PC-3 (cell line): Measurements from ENCODE around the gene SUN1.

Experiments
- EZH2 ChIP-seq: fragments of 300-600 bp; sonication (generic); IDR thresholded peaks from one replicate; pipeline ENCODE4 v1.6.1; 2017; ENCODE audit warnings: antibody characterized with exemption, mild to moderate bottlenecking, low read length; ENCODE audit not compliant: unreplicated experiment
- EZH2phosphoT487 ChIP-seq: fragments of 300-600 bp; sonication (generic); IDR thresholded peaks from 2 replicates; pipeline ENCODE4 v1.6.1; 2018; ENCODE audit warnings: mild to moderate bottlenecking, antibody characterized with exemption, low read length, borderline replicate concordance
- TF ChIP-seq, protein P1 (sequence below): fragments of 300-600 bp; sonication (generic); conservative IDR thresholded peaks from 2 replicates; pipeline ENCODE4 v1.5.1; 2017; ENCODE audit warnings: antibody characterized with exemption, low read depth, mild to moderate bottlenecking, low read length

GRCh38 chr7:855686-856369 is 23.6 kb downstream of the SUN1 start:
- TF ChIP-seq, protein P1, sequence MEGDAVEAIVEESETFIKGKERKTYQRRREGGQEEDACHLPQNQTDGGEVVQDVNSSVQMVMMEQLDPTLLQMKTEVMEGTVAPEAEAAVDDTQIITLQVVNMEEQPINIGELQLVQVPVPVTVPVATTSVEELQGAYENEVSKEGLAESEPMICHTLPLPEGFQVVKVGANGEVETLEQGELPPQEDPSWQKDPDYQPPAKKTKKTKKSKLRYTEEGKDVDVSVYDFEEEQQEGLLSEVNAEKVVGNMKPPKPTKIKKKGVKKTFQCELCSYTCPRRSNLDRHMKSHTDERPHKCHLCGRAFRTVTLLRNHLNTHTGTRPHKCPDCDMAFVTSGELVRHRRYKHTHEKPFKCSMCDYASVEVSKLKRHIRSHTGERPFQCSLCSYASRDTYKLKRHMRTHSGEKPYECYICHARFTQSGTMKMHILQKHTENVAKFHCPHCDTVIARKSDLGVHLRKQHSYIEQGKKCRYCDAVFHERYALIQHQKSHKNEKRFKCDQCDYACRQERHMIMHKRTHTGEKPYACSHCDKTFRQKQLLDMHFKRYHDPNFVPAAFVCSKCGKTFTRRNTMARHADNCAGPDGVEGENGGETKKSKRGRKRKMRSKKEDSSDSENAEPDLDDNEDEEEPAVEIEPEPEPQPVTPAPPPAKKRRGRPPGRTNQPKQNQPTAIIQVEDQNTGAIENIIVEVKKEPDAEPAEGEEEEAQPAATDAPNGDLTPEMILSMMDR: no peak
- TF ChIP-seq EZH2phosphoT487 (no peak), EZH2 (no peak)
